Stimulated activated CD4-positive, alpha-beta T cell treated with anti-CD3 and anti-CD28 coated beads, Interleukin-4, amount 100 ng/mL, for 48 hours (primary cell): Measurements from ENCODE around the gene KIAA1614.
A peak's percentile ranks its signal among the peaks of the same experiment; 100 is the strongest.
"Not testable (repeated sequence)": the region's sequence is repeated elsewhere in the genome, so short reads cannot be mapped to it uniquely, and the experiment has no call there.

Experiments used
- DNase-seq, 2 donors: peaks; one replicate each; pipeline ENCODE4 v3.0.0-alpha.2; 2020; ENCODE audit warnings: low read depth in 2 of 2

KIAA1614 gene

DNA sequence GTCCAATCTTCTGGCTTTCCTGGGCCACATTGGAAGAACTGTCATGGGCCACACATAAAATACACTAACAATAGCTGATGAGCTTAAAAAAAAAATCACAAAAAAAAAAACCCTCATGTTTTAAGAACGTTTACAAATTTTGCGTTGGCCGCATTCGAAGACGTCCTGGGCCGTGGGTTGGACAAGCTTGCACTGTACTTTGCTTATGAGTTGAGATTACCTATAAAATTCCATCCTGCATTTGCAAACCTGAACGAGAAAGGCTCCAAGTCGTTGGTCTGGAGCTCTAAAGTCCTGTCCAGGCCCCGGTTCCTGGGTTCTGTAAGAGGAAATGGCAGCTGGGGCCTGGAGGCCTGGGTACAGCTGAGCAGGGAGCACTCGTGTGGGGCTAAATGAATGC is 51.4 kb downstream of the KIAA1614 start:
- DNase-seq, result no peak

DNA sequence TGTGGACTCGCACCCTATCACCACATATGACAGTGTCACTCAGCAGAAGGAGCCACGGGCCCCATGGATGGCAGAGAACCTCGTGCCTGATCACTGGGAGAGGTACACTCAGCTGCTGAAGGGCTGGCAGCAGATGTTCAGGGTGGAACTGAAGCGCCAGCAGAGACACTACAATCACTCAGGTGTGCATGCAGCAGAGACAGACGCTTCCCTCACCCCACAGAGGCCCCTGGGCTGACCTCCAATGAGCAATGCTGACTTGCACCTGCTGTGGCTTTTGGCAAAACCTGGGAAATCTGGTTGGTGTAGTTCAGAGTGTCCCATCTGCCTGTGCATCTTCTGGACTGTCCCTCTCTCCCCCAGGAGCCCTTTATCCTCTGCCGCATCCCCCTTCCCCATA is 51.9 kb downstream of the KIAA1614 start:
- DNase-seq, result no peak

DNA sequence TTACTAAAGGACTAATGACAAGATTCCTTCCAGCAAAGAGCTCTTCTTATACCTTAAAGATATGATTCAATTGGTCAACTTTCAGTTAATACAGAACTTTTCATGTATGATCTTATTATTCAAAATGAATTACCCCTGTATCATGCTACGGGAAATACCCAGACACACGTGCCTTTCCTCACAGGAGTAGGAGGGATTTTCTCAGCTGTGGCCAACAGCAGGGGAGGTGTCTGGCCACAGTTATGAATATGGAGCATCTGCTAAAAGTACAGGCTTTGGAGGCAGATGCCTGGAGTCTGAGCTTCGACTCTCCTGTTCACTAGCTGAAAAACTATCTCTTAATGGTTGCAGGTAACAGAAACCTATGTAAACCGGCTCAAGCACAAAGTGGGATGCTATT is 53.6 kb downstream of the KIAA1614 start:
- no peak for DNase-seq

DNA sequence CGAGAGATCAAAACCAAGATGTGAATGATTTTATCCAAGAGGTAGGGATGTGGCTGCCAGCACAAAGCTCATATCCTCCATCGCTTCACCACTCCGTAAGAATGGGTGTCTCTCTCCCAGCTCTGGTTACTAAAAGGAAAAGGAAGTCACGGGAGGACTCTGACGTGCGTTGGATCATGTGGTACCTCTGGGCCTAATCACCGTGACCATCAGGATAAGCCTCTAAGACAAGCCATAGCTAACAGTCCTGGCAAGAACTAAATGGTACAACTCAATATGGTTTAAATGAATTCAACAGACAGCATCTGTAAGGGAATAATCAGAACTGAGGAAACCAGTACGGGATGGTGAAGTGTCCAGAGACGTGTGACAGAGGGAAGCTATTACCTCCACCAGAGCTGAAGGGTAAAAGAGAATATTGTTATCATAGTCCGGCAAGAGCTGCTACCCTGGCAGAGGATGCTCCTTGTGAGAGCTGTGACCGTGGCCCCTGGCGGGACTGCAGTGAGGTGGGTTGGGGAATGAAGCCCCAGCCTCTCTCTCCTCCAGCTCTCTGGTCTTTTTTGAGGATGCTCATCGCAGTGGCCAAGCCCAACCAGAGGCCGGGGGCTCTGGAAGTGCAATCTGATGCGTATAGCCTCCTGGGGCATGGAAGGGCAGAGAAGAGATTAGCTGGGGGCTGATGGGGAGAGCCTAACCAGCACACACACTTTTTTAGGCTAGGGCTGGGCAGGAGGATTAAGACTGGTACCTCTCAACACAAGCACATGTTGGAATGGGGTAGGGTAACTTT is 54.2 kb downstream of the KIAA1614 start:
- no peak for DNase-seq

DNA sequence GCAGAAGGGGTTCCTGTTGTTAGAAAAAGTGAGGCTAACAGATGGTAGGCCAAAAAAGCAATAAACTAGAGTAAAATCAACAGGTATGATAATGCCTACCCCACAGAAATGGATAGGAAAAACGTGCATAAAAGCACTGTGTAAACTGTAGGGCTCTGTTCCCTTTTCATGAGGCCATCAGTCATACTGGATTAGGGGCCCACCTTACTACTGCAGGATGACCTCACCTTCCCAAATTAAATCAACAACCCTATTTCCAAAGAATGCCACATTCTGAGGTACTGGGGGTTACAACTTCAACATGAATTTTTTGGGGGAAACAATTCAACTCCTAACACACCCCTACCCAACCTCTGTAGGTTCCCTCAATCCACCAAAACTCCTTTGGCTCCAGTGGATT is 54.9 kb downstream of the KIAA1614 start:
- DNase-seq, result no peak

DNA sequence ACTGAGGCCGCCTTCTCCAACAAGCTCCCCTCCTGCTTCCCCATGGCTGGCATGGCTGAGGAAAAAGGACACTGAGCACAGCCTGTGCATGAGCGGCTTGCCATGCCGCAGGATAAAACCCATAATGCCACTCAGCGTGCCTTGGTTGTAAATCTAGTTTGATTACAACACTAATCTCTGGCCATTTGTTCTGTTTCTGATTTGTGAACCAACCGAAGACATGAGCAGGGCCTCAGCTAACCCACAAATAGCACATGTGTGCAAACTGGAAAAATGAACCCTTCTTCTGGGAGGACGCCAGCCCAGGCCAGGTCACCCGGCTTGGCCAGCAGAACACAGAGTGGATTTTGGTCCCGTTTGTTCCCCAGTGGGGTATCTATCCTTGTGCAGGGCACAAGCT is 56.1 kb downstream of the KIAA1614 start:
- not testable (repeated sequence) for DNase-seq

DNA sequence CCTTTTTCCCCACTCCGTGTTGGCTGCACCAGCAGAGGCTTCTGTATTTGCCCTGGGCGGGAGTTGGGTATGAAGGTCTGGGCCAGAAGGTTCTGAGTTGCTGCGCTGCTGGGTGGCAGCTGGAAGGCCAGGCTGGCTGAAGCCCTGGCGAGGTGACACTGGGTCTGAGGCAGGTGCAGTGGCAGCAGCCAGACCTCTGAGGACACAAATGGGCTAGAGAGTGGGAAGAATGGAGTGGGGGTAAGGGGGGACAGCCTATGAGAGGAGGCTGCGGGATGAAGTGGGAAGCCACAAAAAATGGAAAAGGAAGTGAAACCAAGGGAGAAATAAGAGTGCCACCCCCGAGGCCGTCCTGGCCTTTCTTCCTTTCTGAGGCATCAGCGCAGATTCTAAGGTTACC is 56.7 kb downstream of the KIAA1614 start:
- no peak for DNase-seq

DNA sequence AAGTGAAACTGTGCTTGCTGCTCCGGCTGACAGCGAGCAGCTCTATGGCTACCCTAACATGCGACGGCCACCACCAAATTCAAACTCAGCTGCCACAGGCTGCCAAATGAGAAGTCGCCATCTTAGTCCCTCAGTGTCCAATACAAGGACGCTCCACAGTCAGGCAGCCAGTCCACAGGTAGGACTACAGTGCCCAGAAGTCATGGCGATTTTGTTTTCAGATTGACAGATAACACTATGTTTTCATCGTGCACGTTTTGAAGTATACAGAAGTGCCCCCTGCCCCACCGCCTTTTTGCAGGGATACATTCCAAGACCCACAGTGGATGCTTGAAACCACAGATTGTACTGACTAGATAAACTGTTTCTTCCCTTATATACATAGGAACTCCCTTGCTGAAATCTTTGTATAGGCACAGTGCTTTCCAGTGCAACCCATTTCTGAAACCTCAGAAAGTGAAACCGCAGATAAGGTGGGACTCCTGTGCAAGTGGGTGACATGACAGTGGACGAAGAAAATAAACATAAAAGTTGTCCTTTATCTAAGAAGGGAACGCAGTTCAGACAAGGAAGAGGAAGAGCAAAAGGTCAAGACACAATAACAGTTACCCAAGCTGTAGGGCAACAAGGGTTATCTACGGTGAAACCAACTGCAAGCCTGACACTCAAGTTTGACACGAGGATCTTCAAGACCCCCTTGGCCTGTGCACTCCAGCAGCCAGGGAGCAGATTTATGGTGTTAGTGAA is 57.8 kb downstream of the KIAA1614 start:
- DNase-seq, result no peak

DNA sequence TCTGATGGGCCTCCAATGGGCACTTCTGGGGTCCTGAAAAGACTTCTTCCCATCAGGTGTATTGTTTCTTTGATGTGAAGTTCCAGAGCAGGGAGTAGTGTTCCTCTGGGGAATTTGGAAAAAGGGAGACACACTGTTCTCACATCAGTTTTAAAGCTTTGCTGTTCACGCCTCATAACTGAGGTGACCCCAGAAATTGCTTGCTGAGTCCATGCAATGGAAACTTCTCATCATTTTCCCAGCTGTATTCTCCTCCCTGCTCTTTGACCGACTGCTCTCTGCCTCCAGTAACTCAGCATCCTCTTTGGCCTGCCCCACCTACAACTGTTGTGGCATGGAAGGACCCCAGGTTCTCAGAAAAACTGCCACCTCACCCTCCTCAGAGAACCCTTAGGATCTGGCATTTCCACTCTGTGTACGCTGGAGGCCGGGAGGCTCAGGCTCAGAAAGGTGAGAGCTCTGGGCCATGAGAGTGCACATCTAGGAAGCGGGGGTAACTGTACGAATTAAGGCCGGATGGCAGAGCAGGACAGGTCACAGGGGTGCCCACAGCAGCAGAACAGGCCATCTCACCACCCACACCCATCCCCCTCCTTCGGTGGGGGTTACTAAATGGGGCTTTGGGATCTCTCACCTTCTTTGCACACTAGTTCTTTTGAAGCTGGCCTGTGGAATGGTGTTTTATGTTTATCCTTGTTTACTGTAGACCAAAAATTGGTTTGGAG is 58.7 kb downstream of the KIAA1614 start:
- DNase-seq, result no peak

DNA sequence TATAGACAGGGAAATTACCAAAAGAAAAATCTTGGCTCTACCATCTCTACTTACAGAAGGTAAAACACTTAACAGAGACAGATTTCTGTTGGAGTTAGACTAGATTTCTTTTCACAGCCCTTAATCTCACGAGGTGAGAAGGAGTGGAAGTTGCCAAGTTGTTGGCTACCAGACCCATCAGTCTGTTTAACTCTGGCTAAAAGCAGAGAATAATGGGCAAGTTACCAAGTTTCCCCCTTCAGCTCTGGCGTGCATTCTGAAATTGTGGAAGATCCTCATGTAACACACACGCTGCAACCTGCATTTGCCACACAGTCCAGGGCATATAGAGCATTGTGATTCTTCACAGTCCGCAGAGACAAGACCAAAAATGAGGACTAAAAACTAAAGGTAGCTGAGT is 60.7 kb downstream of the KIAA1614 start:
- DNase-seq, result no peak

DNA sequence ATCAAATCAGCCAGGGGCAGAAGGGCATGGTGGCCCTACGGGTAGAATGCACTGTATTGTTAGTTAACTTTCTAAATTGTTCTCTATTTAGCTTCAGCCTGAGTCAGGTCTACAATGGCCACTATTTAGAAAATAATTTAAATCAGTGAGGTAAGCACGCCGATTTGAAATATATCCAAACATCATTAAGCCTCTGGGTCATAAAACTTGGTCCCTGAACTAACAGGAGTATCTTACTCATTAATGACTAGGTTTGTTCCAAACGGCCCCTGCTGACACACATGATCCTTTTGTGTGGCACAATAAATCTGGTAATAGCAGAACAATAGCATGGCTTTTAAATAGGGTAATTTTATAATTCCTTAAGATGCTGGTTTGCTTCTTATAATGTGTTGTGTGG is 61.5 kb downstream of the KIAA1614 start:
- DNase-seq, result no peak

DNA sequence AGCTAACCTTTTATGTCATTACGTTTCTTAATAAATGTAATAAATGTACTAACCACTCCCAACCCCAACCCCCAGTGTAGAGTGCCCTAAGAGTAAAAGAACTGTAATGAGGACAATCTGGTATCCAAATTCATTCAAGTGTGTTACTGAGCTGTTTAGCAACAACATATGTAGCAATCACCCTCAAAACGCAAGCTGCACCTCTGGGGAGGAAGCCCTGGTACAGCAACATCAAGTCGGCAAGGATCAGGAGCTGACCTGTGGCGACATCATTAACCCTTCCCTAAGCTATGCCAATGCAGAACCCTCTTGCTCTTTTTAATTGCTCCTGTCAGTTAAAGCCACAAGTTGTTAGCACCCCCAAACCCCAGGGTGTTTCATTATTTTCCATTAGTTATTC is 62.9 kb downstream of the KIAA1614 start:
- DNase-seq, result no peak

DNA sequence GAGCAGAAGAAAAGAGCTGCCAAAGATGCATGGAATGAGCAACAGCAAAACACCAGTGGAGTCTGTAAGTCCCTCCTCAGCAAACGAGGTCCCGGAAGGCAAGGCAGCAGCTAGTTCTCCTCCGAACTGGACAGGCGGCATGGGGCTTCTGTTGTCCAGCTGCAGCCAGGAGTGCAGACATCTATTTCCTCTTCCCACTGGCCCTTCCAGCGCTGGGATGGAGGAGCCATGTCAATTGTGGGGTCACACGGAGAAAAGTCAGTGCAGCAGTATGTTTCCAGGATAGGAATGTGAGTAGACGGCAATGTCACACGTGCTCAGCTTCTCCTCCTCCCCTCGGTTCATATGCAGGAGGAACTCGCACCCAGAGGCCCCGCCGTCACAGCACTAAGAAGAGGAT is 63.5 kb downstream of the KIAA1614 start:
- DNase-seq, result no peak

DNA sequence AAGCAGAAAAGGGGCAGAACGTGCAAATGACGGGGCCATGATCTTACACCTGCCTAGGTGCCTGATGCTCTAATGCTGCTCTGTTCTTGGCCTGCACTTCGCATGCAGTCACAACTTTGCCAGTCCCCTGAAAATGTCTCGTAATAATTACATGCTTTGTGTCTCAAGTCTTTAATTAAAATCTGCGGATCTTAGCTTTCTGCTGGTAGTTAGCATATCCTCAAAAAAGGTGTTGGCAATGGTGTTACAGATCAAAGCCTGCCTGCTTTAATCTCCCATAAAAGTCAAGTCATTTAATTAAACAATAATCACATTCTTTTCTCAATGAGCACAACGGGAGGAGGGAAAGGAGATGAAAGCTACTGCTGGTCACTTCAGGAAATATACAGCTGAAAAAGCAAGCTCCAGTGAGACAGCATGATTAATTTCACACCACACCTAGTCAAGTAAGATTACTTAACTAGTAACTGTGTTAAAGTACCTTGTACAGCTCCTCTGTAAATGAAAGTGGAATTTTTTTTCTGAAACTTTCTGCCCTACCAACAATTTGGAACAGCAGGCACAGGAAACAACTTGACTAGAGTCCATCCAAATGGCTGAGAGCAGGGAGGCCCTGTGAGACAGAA is 64.1 kb downstream of the KIAA1614 start:
- no peak for DNase-seq

DNA sequence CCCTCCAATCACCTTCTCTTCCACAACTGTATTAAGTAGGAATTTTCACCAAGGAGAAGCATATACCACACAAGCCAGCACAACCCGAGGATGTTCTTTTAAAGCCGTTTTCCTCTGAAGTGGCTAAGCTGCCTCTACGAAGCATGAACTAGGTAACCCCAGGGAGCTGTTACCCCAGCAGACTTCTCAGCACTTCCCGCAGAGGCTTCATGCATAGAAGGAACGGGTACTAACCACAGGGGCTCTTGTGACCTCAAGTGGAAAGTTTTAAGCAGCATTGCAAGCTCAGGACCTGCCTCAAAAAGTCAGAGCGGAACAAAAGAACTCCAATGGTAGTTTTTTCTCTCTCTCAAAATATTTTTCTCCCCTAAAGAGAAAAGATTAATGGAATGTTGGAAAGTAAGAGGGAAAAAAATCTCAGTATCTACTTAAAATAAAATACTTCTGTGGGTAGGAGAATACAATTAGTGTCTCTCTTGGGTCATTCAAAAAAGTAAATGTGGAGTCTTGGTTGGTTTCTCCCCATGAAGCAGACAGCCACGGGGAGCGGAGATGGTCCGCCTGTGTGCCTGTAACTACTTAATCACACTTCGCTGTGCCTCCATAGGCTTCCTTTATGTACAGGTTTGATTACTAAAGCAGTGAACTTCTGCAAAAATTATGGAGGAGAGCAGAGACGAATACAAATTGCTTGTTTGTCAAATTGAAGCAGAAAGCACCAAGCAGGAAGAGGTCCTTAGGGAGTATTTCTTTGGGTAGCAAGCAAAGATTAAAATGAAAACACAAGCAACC is 69.1 kb downstream of the KIAA1614 start:
- DNase-seq, result peak; percentile 7 to 10

DNA sequence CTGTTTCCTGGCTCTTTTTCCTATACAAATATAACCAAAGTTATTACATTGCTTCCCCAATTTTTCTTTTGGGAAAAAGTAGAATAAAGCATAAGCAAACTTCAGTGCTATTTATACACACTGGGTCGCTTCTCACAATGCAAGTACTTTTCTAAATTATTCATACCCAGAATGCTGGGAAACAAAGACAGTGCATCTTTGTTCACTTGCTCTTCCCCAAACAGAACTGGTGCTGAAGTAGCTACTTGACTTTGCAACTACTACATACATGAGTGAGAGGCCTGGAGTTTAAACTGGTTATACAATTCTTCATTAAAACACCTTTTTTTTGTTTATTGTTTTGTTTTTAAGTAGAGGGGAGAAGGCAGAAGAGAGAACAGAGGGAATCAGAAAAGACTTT is 69.7 kb downstream of the KIAA1614 start:
- no peak for DNase-seq

DNA sequence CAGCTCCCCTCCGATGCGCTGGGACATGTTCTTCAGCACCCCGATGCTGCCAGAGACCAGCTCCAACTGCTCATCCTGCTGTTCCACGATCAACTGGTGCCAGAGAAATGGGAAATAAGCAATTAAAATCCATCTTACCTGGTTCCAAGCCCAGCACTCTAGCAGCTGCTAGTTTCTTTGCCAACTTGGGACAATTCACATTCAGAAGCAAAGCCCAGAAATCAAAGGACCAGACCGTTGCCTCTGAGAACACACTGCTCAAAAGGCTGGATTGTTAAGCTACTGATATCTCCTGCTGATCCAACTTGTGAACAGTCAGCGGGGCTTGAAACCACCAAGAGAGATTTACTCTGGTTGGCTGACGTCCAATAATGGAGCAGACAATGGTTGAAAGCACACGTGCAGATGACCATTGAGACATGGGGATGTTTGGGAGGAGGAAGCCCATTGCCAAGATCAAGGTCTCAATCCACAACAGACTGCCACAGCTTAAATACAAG is 75.6 kb downstream of the KIAA1614 start:
- DNase-seq, result no peak

DNA sequence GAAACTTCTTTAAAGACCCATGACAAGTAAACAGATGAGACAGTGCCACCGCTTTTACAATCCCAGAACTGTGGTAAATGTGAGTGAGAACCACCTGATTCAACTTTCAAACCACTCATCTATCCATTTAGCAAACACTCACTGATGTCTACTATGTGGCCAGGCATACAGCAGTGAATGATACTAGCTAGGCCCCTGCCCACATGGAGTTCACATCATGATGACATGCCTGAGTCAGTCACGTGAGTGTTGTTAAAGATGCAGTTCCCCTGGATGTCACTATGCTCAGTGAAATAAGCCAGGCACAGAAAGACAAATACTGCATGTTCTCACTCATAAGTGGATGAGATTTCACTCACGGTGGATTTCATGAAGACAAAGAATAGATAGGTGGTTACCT is 81.6 kb downstream of the KIAA1614 start:
- no peak for DNase-seq

DNA sequence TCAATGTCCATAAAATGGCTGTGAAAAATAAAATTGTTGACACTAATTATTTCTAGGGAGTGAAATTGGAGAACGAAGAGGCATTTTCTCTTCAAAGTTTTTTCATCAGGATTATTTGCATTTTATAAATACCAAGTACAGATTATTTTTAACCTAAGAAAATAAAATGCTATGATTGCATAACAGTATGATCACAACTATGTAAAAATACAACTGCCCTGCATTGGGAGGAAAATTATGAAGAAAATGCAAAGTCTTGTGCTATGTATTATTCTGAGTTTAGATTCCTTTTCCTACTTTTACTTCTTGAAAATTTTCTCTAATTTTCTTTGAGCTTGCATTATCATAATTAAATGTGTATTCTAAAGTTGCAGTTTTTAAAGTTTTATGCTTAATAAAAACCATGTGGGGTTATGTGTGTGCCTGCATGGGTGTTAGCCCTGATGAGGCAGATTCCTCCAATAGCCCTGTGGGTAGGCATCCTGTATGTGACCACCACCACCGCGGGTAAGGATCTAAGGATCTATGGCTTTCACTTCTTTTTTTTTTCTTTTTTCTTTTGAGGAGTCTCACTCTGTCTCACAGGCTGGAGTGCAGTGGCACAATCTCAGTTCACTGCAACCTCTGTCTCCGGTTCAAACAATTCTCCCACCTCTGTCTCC is 85.3 kb downstream of the KIAA1614 start:
- DNase-seq, result no peak
